BLaER1 (cell line): ENCODE results near the gene FAM76B.

ENCODE experiments used
- H3K27ac ChIP-seq: shearing (Covaris generic); formaldehyde crosslinking; 2 replicates; pipeline ENCODE4 v1.8.1; 2022
- H3K27me3 ChIP-seq: shearing (Covaris generic); formaldehyde crosslinking; 2 replicates; pipeline ENCODE4 v1.8.1; 2022
- H3K36me3 ChIP-seq: shearing (Covaris generic); formaldehyde crosslinking; 2 replicates; pipeline ENCODE4 v1.8.1; 2022
- H3K4me1 ChIP-seq: shearing (Covaris generic); formaldehyde crosslinking; 2 replicates; pipeline ENCODE4 v1.8.1; 2022
- H3K4me2 ChIP-seq: shearing (Covaris generic); formaldehyde crosslinking; 2 replicates; pipeline ENCODE4 v1.8.1; 2022
- H3K4me3 ChIP-seq: shearing (Covaris generic); formaldehyde crosslinking; 2 replicates; pipeline ENCODE4 v1.8.1; 2022
- H3K9ac ChIP-seq: shearing (Covaris generic); formaldehyde crosslinking; 2 replicates; pipeline ENCODE4 v1.8.1; 2022
- H3K9me3 ChIP-seq: shearing (Covaris generic); formaldehyde crosslinking; 2 replicates; pipeline ENCODE4 v1.8.1; 2022
- H4K20me1 ChIP-seq: shearing (Covaris generic); formaldehyde crosslinking; 2 replicates; pipeline ENCODE4 v1.8.1; 2022
- Cebpa-rat ChIP-seq: shearing (Covaris generic); IDR thresholded peaks from 2 replicates; pipeline ENCODE4 v1.8.1; 2022

Gene FAM76B

GRCh38 chr11:95793116-95793515 lies 3.5 kb upstream of the FAM76B start:
- no peak overlapping the region for H3K4me3 ChIP-seq
- no peaks in the 10 kb centered on the region for H3K27me3 ChIP-seq
- 0 out of 2 replicates have a peak, but pooled peaks cover 9% of the 10 kb centered on the region for H3K36me3 ChIP-seq
- H4K20me1 ChIP-seq = peaks cover 69% of the 10 kb centered on the region
- no peak for TF ChIP-seq Cebpa-rat
- no peak overlapping the region for H3K4me2 ChIP-seq
- H3K9me3 ChIP-seq = no peaks in the 10 kb centered on the region
- H3K9ac ChIP-seq = no peak overlapping the region
- no peak overlapping the region for H3K27ac ChIP-seq
- peaks cover 22% of the 10 kb centered on the region for H3K4me1 ChIP-seq

- H3K4me3 ChIP-seq = no peak overlapping the region
Measured at GRCh38 chr11:95792700-95793099, 3.1 kb upstream of the FAM76B start.

DNA sequence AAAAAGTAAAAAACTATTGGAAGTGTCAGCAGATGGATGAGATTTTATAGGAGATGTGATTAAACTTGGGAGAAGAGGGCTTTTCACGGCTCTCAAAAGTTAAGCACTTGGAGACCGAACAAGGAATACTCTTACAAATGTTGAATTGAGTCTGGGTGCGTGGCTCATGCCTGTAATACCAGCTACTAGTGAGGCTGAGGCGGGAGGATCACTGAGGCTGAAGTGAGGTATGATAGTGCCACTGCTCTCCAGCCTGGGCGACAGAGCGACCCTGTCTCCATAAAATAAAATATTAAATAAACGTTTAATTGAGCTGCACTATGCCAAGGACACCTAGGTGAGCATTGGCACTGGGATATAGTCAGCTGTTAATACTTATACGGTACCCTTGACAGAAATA lies 2.6 kb upstream of the FAM76B start:
- H3K27me3 ChIP-seq = no peaks in the 10 kb centered on the region
- no peak for TF ChIP-seq Cebpa-rat
- H3K4me1 ChIP-seq = peaks cover 27% of the 10 kb centered on the region
- H3K4me3 ChIP-seq = no peak overlapping the region
- H3K4me2 ChIP-seq = peak overlapping the region; percentile 79
- no peaks in the 10 kb centered on the region for H3K9me3 ChIP-seq
- no peak overlapping the region for H3K27ac ChIP-seq
- peaks cover 60% of the 10 kb centered on the region for H4K20me1 ChIP-seq
- H3K36me3 ChIP-seq = peaks cover 12% of the 10 kb centered on the region; the same call in 1 of the 2 replicates
- H3K9ac ChIP-seq = peak overlapping the region; percentile 94; the same call in 1 of the 2 replicates

More at GRCh38 chr11:95792700-95793099, 3.1 kb upstream of the FAM76B start:
- H3K9ac ChIP-seq = no peak overlapping the region
- peaks cover 65% of the 10 kb centered on the region for H4K20me1 ChIP-seq
- no peak for TF ChIP-seq Cebpa-rat
- 0 out of 2 replicates have a peak, but pooled peaks cover 9% of the 10 kb centered on the region for H3K36me3 ChIP-seq
- no peaks in the 10 kb centered on the region for H3K27me3 ChIP-seq
- no peaks in the 10 kb centered on the region for H3K9me3 ChIP-seq
- peaks cover 26% of the 10 kb centered on the region for H3K4me1 ChIP-seq
- peak overlapping the region; percentile 79 for H3K4me2 ChIP-seq
- H3K27ac ChIP-seq = no peak overlapping the region

GRCh38 chr11:95791709-95792033 lies 2.1 kb upstream of the FAM76B start:
- Histone ChIP-seq H3K9ac (peak overlapping the region; percentile 94), H3K4me2 (peak overlapping the region; percentile 79), H3K27ac (peak overlapping the region; percentile 93; the same call in 1 of the 2 replicates), H3K9me3 (no peaks in the 10 kb centered on the region), H4K20me1 (peaks cover 56% of the 10 kb centered on the region), H3K4me3 (peak overlapping the region; percentile 96), H3K4me1 (peaks cover 27% of the 10 kb centered on the region), H3K36me3 (peaks cover 14% of the 10 kb centered on the region; the same call in 1 of the 2 replicates), H3K27me3 (no peaks in the 10 kb centered on the region)
- TF ChIP-seq Cebpa-rat = no peak

DNA sequence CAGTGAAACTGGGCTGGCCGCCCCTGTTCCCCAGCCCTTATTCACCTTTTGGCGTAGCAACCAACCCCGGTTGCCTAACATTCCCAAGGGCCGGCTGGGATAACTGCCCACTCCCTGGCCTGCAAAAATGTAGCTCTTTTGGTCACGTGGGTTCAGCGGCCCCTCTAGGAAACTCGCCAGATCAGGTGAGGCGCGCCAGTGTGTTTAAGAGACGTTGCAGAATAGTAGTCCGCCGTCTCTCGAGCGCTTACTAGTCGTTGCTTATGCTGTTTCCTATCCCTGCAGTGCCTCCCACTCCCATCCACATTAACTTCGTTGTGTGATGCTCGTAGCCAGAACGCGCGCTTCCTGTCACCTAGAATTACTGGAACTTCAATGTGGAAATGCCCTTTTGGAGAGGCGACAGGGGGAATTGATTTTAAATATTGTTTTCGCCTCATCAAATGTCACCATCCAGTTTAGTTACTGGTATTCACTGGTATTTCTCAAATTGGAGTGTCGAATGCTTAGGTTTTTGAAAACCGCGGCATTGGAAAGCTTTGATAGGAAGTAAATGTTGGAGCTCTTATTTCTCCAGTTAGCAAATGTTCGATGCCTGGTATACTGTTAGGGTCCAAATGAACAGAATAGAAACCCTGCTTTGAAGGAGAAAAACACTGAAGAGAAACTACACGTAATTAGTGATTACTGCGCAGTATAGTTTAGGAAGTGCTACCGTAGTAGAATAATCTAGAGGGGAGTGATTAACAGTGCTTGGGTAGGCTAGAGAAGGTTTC lies 1.5 kb upstream of the FAM76B start:
- TF ChIP-seq Cebpa-rat = no peak
- Histone ChIP-seq H4K20me1 (peaks cover 51% of the 10 kb centered on the region), H3K27ac (peak overlapping the region; percentile 93), H3K9me3 (no peaks in the 10 kb centered on the region), H3K27me3 (no peaks in the 10 kb centered on the region), H3K4me2 (peak overlapping the region; percentile 79), H3K9ac (peak overlapping the region; percentile 94), H3K4me1 (peaks cover 27% of the 10 kb centered on the region), H3K4me3 (peak overlapping the region; percentile 96), H3K36me3 (peaks cover 14% of the 10 kb centered on the region)

- peaks cover 43% of the 10 kb centered on the region for H4K20me1 ChIP-seq
- H3K9me3 ChIP-seq = no peaks in the 10 kb centered on the region
- TF ChIP-seq Cebpa-rat = no peak
- H3K27me3 ChIP-seq = no peaks in the 10 kb centered on the region
- H3K9ac ChIP-seq = peak within 1 kb of the TSS; percentile 94
- H3K36me3 ChIP-seq = peaks cover 22% of the 10 kb centered on the region
- H3K4me3 ChIP-seq = peak within 1 kb of the TSS; percentile 96
- H3K4me1 ChIP-seq = peaks cover 27% of the 10 kb centered on the region
- H3K4me2 ChIP-seq = peak within 1 kb of the TSS; percentile 83
- peak within 1 kb of the TSS; percentile 93 for H3K27ac ChIP-seq
Measured at GRCh38 chr11:95790123-95790932, 746 bp upstream of the FAM76B start, which contains the start of gene CEP57. CEP57 (plus strand) TSS chr11:95790498; CDS start chr11:95790699, 201 bp downstream.

DNA sequence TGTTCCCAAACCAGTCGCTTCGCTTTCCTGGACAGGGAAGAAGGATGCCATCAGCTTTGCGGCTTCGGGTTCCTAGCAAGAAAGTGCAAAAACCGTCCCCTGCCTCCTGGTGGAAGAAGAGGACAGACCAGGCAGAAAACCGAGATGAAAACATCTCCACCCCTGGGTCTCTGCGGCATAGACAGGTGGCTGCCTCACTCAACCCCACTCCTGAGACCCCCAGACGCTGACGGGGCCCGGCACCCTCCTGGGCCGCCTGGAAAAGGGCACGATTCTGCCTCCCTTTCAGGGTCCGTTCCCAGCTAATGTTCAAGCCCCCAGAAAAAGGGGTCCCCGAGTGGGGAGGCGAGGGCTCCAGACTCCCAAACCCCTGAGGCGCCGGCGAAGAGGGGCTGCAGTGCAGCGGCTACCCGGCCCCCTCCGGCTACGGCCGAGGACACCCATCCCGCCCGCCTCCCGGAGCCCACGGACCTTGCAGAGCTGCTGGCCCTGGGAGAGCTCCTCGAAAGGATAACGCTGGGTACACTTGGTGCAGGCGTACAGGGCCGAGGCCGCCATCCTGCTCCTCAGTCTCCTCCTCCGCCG lies 569 bp downstream of the FAM76B start:
- H3K9me3 ChIP-seq = no peaks in the 10 kb centered on the region
- H4K20me1 ChIP-seq = peaks cover 29% of the 10 kb centered on the region
- peak overlapping the region; percentile 96 for H3K4me3 ChIP-seq
- peak overlapping the region; percentile 94 for H3K9ac ChIP-seq
- peaks cover 33% of the 10 kb centered on the region for H3K36me3 ChIP-seq
- H3K27me3 ChIP-seq = no peaks in the 10 kb centered on the region
- peaks cover 27% of the 10 kb centered on the region for H3K4me1 ChIP-seq
- peak overlapping the region; percentile 93 for H3K27ac ChIP-seq
- no peak for TF ChIP-seq Cebpa-rat
- H3K4me2 ChIP-seq = peak overlapping the region; percentile 83

DNA sequence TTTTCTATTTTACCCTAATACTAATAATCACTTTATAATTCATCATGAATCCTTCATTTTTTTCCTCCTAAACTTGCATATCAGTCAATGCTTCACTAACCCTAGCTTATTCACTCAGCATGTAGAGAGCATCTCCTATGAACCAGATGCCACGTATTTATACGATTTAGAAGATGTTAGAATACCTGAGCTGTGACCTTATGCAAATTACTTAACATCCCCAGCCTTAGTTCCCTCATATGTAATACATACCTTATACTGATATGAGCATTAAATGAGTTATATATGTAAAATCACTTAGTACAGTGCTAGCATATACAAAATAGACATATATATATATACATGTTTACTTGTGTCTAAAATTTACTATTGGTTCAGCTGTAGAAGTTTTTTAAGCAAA lies 9.0 kb downstream of the FAM76B start:
- no peaks in the 10 kb centered on the region for H3K27me3 ChIP-seq
- no peaks in the 10 kb centered on the region for H4K20me1 ChIP-seq
- TF ChIP-seq Cebpa-rat = no peak
- H3K27ac ChIP-seq = no peak overlapping the region
- no peak overlapping the region for H3K9ac ChIP-seq
- peaks cover 80% of the 10 kb centered on the region for H3K36me3 ChIP-seq
- no peak overlapping the region for H3K4me2 ChIP-seq
- H3K9me3 ChIP-seq = no peaks in the 10 kb centered on the region
- no peak overlapping the region for H3K4me3 ChIP-seq
- no peaks in the 10 kb centered on the region for H3K4me1 ChIP-seq

GRCh38 chr11:95778699-95779098 lies 10.9 kb downstream of the FAM76B start:
- TF ChIP-seq Cebpa-rat = no peak
- Histone ChIP-seq H3K36me3 (peaks cover 83% of the 10 kb centered on the region), H4K20me1 (no peaks in the 10 kb centered on the region), H3K27me3 (no peaks in the 10 kb centered on the region), H3K9ac (no peak overlapping the region), H3K9me3 (no peaks in the 10 kb centered on the region), H3K4me2 (no peak overlapping the region), H3K27ac (no peak overlapping the region), H3K4me1 (no peaks in the 10 kb centered on the region), H3K4me3 (no peak overlapping the region)

DNA sequence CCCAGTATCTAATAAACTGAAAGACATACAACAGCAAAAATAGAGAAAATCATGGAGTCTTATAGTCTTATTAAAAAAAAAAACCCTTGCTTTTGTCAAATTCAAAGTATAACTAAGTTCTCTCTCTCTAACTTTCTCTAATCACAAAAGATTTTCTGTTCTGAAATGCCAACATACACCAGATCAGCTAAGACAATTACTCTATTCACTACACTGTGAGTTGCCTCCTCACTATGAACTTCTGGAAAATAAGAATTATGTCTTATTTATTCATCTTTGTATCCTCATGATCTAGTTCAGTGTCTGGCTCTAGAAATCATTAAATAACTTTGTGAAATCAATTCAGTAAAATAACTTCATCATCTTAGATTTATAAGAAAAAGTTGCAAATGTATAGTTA lies 12.7 kb downstream of the FAM76B start:
- Histone ChIP-seq H3K27ac (no peak overlapping the region), H4K20me1 (no peaks in the 10 kb centered on the region), H3K4me1 (no peaks in the 10 kb centered on the region), H3K9ac (no peak overlapping the region), H3K4me3 (no peak overlapping the region), H3K27me3 (no peaks in the 10 kb centered on the region), H3K9me3 (no peaks in the 10 kb centered on the region), H3K4me2 (no peak overlapping the region), H3K36me3 (peaks cover 70% of the 10 kb centered on the region)
- no peak for TF ChIP-seq Cebpa-rat
